PFSK-1 (cell line): Measurements from ENCODE around the gene ADGRA1.

Source experiments
- FOXP2 ChIP-seq: optimal IDR thresholded peaks from 2 replicates; pipeline ENCODE3; 2011; ENCODE audit warnings: borderline replicate concordance, control low read depth, inconsistent platforms; ENCODE audit not compliant: insufficient read depth; ENCODE audit errors: extremely low read length, extremely low read depth
- POLR2AphosphoS5 ChIP-seq: IDR thresholded peaks from 2 replicates; pipeline ENCODE4 v1.6.1; 2012; ENCODE audit warnings: low read depth, mild to moderate bottlenecking, control low read depth, low read length, moderate library complexity
- SIN3A ChIP-seq: IDR thresholded peaks from 2 replicates; pipeline ENCODE4 v1.6.1; 2012; ENCODE audit warnings: mild to moderate bottlenecking, low read length, moderate library complexity, borderline replicate concordance; ENCODE audit not compliant: insufficient read depth
- TAF1 ChIP-seq: IDR thresholded peaks from 2 replicates; pipeline ENCODE4 v1.6.1; 2012; ENCODE audit warnings: low read length, control low read depth, borderline replicate concordance; ENCODE audit not compliant: insufficient read depth
- TF ChIP-seq, protein P1 (sequence below), 2 experiments: IDR thresholded peaks; 2 replicates each; pipeline versions ENCODE4 v1.6.1 to v1.8.0; 2011 to 2012; ENCODE audit warnings: low read depth in 2 of 2, low read length in 2 of 2, control low read depth in 1 of 2, inconsistent platforms in 1 of 2, mild to moderate bottlenecking in 1 of 2, moderate library complexity in 1 of 2; ENCODE audit not compliant: insufficient read depth in 1 of 2

The ADGRA1 gene

DNA sequence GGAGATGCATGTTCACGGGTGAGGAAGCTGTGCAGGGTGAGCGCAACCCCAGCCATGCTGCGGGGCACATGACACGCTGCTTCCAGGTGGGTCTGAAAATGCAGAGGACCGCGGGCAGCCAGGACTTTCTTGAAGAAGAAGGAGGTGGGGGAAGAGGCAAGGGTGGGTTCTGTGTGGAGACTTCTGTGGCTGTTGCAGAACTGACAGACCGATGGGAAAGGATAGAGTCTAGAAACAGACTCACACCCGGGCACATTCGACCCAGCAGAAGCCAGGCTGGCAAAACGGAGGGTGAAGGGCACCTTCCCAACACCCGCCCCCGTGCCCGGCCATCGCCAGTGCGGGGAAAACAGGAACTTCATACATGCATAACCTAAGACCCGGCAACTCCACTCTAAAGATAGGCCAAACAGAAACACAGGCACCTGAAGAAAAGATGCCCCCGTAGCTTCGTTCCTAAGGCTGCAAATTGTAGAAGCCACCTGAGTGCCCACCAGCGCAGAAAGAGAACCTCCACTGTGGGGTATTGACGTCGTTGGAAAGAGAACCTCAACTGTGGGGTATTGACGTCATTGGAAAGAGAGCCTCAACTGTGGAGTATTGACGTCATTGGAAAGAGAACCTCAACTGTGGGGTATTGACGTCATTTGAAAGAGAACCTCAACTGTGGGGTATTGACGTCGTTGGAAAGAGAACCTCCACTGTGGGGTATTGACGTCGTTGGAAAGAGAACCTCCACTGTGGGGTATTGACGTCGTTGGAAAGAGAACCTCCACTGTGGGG lies 67.5 kb downstream of the ADGRA1 start:
- TF ChIP-seq SIN3A (no peak), FOXP2 (no peak), TAF1 (no peak), POLR2AphosphoS5 (no peak)

DNA sequence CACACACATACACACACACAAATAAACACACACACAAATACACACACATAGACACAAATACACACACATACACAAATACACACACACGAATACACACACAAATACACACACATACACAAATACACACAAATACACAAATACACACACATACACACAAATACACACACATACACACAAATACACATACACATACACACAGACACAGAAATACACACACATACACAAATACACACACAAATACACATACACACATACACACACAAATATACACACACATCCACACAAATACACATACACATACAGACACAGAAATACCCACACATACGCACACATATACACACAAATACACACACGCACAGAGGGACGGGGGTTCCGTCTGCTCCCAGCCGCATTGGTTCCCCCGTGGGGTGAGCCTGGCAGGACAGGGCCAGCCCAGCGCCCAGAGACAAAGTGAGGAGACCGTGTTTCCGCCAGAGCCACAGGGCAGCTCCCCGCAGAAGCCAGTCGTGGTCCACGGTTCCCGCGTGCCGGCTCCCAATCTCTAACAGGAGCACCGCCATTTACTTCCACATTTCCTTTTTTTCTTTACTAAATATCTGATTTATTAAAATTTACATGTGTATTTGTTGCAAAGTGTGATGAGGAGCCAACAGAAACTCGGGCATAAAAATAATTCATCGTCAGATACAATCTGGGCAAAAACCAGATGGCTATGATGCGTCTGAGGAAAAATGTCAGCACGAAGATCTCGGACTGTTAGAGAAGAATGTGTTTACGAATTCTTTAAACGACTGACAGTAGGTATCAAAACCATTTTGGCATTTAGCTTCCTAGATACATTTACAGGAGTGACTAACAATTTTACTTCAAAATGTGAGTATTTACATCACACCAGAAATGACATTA lies 69.2 kb downstream of the ADGRA1 start:
- TF ChIP-seq SIN3A (no peak), FOXP2 (no peak), TAF1 (no peak), POLR2AphosphoS5 (no peak)
- TF ChIP-seq, protein P1, sequence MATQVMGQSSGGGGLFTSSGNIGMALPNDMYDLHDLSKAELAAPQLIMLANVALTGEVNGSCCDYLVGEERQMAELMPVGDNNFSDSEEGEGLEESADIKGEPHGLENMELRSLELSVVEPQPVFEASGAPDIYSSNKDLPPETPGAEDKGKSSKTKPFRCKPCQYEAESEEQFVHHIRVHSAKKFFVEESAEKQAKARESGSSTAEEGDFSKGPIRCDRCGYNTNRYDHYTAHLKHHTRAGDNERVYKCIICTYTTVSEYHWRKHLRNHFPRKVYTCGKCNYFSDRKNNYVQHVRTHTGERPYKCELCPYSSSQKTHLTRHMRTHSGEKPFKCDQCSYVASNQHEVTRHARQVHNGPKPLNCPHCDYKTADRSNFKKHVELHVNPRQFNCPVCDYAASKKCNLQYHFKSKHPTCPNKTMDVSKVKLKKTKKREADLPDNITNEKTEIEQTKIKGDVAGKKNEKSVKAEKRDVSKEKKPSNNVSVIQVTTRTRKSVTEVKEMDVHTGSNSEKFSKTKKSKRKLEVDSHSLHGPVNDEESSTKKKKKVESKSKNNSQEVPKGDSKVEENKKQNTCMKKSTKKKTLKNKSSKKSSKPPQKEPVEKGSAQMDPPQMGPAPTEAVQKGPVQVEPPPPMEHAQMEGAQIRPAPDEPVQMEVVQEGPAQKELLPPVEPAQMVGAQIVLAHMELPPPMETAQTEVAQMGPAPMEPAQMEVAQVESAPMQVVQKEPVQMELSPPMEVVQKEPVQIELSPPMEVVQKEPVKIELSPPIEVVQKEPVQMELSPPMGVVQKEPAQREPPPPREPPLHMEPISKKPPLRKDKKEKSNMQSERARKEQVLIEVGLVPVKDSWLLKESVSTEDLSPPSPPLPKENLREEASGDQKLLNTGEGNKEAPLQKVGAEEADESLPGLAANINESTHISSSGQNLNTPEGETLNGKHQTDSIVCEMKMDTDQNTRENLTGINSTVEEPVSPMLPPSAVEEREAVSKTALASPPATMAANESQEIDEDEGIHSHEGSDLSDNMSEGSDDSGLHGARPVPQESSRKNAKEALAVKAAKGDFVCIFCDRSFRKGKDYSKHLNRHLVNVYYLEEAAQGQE (IDR thresholded peaks at IDR 0.05; ENCODE audit: insufficient read depth in 1 of 2, low read depth in 2 of 2, low read length in 2 of 2): no peak

DNA sequence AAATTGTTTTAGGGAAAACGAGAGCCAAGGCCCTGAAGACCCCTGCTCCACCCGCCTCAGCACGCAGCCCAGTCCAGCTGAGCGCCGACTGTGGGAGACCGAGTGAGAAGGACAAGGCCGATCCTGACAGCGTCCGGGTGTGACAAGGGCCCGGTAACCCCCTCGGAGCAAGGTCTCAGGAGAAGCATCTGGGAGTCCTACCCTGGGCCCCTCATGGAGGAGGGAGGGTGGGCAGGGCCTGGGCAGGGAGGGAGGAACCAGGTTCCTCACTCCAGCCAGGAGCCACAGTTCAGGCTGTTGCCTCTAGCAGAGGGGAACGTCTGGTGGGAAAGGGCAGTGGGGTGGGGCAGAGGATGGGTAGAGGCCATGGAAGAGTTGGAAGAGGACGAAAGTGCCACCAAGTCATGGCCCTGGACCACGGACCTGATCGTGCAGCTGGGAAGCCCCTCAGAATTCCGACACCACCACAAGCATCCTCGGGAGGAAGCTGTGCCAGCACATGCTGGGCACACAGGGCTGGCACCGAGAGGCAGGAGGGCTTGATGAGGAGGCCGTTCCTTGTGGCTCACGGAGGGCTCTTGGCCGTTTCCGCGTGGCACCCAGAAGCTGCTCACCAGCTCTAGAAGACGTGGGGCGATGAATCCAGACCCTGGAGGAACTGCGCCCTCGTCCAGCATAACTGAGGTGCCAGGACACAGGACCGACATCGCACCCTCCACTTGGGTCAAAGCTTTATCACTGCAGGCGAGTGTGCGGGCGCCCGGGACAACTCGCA lies 70.1 kb downstream of the ADGRA1 start:
- TF ChIP-seq, protein P1 (IDR thresholded peaks at IDR 0.05; ENCODE audit: insufficient read depth in 1 of 2, low read depth in 2 of 2, low read length in 2 of 2): no peak
- no peak for TF ChIP-seq SIN3A
- TF ChIP-seq POLR2AphosphoS5: no peak
- no peak for TF ChIP-seq TAF1
- TF ChIP-seq FOXP2: no peak

DNA sequence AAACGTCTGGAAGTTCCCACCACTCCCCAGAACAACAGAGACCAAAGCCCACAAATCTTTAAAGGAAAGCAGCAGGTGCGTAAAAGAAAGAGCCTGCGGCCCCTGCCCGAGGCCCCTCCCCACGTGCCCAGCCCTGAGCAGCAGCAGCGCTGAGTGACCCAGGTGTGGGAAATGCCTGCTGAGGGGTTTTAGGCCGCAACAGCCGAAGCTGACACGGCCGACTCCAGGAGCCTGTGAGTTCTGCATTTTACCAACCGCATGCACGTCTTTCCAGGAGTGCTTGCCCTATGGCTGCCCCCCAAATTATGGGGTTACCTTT lies 70.7 kb downstream of the ADGRA1 start:
- no peak for TF ChIP-seq FOXP2
- TF ChIP-seq SIN3A: no peak
- no peak for TF ChIP-seq TAF1
- TF ChIP-seq POLR2AphosphoS5: no peak
- TF ChIP-seq, protein P1 (IDR thresholded peaks at IDR 0.05; ENCODE audit: insufficient read depth in 1 of 2, low read depth in 2 of 2, low read length in 2 of 2): no peak
